ENCODE results near the gene CHRNA10. TPM values are rescaled to one million over a fixed set of nuclear protein-coding genes. Genes with fewer than 3 reads are reported as not detected.

Gene CHRNA10, protein sequence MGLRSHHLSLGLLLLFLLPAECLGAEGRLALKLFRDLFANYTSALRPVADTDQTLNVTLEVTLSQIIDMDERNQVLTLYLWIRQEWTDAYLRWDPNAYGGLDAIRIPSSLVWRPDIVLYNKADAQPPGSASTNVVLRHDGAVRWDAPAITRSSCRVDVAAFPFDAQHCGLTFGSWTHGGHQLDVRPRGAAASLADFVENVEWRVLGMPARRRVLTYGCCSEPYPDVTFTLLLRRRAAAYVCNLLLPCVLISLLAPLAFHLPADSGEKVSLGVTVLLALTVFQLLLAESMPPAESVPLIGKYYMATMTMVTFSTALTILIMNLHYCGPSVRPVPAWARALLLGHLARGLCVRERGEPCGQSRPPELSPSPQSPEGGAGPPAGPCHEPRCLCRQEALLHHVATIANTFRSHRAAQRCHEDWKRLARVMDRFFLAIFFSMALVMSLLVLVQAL
- total RNA-seq (4.0 and 5.2 TPM in 2 replicates), polyA plus RNA-seq (1.2 and 2.1 TPM in 2 replicates), polyA minus RNA-seq (1.1 TPM in 1 of 2 replicates, not detected in the other)
- total RNA-seq (2013): 1.1 TPM

DNA sequence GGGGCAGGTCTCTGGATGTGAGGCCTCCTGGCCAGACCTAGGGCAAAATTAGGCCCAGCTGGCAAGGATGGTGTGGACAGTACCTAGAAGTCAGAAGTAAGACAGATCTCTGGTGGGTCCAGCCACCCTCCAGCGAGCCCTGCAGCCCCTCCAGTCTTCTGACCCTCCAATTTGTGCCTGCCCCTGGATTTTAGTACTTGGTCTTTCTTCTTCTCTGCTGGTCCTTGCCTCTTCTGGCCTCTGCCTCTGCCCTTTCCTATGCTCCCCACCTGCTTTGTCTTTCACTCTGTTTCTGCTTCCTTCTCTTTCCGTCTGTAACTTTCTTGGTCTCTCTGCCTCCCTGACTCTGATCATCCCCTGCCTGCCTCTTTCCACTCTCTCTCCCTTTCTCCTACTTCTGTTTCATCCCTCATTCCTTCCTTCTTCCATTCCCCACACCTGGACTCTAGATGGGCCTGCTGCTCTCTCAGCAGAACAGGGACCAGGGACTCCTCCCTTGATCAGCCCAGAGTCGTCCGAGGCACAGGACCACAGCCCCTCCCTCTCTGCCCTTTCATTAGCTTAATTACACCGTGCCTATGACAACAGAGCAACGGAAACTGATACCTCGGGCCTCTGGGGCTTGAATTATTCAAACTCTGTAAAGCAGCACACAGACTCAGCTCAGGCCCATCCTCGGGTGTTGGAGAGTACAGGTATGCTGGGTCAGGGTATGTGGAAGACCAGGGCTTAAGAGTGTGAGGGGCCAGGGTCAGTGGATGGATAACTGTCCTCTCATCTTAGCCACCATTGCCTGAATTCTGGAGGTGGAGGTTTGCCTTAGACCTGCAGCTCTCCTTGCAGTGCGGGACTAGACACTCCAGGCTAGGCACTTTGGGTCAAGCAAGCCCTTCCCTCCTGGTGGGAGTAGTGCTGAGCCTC, at the start of gene CHRNA10:
TSS of gene CHRNA10 (minus strand) at position 51 of the 921 bp plus-strand sequence. CDS start 72 bp downstream, outside the sequence.
- intact Hi-C loops (cut with micrococcal nuclease): no loop called here
- Mint-ChIP-seq H3K4me1 (no peaks in the 10 kb centered on the region), H3K4me3 (no peak within 1 kb of the TSS)

More for the DNA sequence above, at the start of gene CHRNA10:
- no peak within 1 kb of the TSS for H3K4me2 ChIP-seq (replicated peaks; ENCODE audit: low read depth, low read length, poor library complexity, severe bottlenecking)
- H3K27ac ChIP-seq (ENCODE audit: low read length in 2 of 2): no peak within 1 kb of the TSS
- DNase-seq (no peak), ATAC-seq (ENCODE audit: low read depth) (no peak)
- H3K4me1 ChIP-seq (ENCODE audit: control insufficient read depth in 2 of 2, insufficient read depth in 2 of 2, low read length in 2 of 2): no peaks in the 10 kb centered on the region
- WGBS (ENCODE audit: insufficient coverage): 97% methylated on average over 7 of the region's 9 CpGs
- H2AFZ ChIP-seq (ENCODE audit: insufficient read depth, low read depth, low read length, poor library complexity, severe bottlenecking): no peak within 1 kb of the TSS
- H3K4me3 ChIP-seq (ENCODE audit: control extremely low read depth in 1 of 5, extremely low read depth in 1 of 5, insufficient read depth in 1 of 5, low read depth in 2 of 5, low read length in 4 of 5): no peak within 1 kb of the TSS
- H3K27me3 Mint-ChIP-seq: no peaks in the 10 kb centered on the region
- no peaks in the 10 kb centered on the region for H3K79me2 ChIP-seq (ENCODE audit: control insufficient read depth, insufficient read depth, low read length)
- H3K9ac ChIP-seq (ENCODE audit: low read length): no peak within 1 kb of the TSS
- H3K9me3 Mint-ChIP-seq (ENCODE audit: insufficient read depth): no peaks in the 10 kb centered on the region
- TF ChIP-seq, protein P1, sequence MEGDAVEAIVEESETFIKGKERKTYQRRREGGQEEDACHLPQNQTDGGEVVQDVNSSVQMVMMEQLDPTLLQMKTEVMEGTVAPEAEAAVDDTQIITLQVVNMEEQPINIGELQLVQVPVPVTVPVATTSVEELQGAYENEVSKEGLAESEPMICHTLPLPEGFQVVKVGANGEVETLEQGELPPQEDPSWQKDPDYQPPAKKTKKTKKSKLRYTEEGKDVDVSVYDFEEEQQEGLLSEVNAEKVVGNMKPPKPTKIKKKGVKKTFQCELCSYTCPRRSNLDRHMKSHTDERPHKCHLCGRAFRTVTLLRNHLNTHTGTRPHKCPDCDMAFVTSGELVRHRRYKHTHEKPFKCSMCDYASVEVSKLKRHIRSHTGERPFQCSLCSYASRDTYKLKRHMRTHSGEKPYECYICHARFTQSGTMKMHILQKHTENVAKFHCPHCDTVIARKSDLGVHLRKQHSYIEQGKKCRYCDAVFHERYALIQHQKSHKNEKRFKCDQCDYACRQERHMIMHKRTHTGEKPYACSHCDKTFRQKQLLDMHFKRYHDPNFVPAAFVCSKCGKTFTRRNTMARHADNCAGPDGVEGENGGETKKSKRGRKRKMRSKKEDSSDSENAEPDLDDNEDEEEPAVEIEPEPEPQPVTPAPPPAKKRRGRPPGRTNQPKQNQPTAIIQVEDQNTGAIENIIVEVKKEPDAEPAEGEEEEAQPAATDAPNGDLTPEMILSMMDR (IDR thresholded peaks at IDR 0.05): no peak
- no peak for TF ChIP-seq EZH2 (IDR thresholded peaks at IDR 0.05; ENCODE audit: borderline replicate concordance, insufficient read depth, low read depth, low read length, poor library complexity, severe bottlenecking)
- H4K20me1 ChIP-seq (ENCODE audit: control insufficient read depth, insufficient read depth, low read length, poor library complexity, severe bottlenecking): no peaks in the 10 kb centered on the region
- CTCF ChIA-PET: no interaction called here
- H3K27ac Mint-ChIP-seq: no peak within 1 kb of the TSS
- H3K36me3 ChIP-seq (replicated peaks in 1 of 2; ENCODE audit: control extremely low read depth in 1 of 2, control insufficient read depth in 1 of 2, extremely low read depth in 1 of 2, insufficient read depth in 2 of 2, low read length in 1 of 2): peaks cover 3 to 65% of the 10 kb centered on the region in 2 experiments
- POLR2A ChIA-PET: no interaction called here
- no peaks in the 10 kb centered on the region for H3K9me3 ChIP-seq (ENCODE audit: control extremely low read depth in 1 of 3, control insufficient read depth in 2 of 3, insufficient read depth in 1 of 3, low read length in 2 of 3)
- H3K27me3 ChIP-seq (replicated peaks in 1 of 4; ENCODE audit: control extremely low read depth in 1 of 4, control insufficient read depth in 3 of 4, insufficient read depth in 4 of 4, low read length in 3 of 4): no peaks in the 10 kb centered on the region

Measured in B cell (primary cell).